HG02981 (cell line): ENCODE results near the gene ATG4C.
A peak's percentile ranks its signal among the peaks of the same experiment; 100 is the strongest.
"Not testable (repeated sequence)": the region's sequence is repeated elsewhere in the genome, so short reads cannot be mapped to it uniquely, and the experiment has no call there.

ENCODE experiments used
- ATAC-seq: cut with Tn5 transposase; IDR thresholded peaks from one replicate; pipeline ENCODE4 v1.9.1; 2021; ENCODE audit warnings: mild to moderate bottlenecking, moderate library complexity; ENCODE audit not compliant: unreplicated experiment

Gene ATG4C

DNA sequence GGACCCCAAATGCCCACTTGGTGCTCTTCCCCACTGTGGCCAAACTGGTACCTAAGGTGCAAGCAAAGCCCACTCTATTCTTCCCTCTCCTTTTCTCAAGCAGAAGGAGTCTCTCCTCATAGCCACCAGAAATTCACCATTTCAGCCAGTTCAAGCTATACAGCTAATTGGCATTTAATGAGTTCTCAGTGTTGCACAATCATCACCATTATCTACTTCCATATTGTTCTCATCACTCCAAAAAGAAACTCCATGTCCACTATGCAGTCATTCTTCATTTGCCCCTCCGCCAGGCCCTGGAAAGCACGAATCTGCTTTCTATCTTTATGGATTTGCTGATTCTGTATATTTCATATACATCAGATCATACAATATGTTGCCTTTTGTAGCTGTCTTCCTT is 9.9 kb upstream of the ATG4C start:
- no peak for ATAC-seq

DNA sequence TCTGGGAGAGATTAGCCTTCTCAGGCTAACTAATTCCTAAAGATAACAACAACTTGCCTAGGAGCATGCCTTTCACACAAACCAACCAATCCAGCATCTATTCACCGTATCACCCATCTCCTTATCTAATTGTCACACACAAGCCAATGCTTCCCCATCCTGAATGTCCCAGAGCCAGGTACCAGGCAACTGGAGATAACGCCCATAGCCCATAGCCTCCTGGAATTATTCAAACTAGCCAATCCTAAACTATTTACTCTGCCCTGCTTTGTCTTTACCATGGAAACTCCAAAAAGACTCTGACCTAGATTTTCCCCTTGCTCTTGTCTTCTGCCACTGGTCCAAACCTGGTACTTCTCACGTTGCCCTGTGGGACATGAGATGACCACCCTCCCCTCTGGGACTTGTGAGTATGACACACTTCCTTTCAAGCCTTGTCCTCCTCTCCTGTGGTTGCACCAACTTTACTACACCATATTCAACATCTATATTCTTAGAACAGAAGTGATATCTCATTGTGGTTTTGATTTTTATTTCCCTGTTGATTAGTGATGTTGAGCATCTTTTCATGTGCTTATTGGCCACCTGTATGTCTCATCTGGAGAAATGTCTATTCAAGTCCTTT is 8.8 kb upstream of the ATG4C start:
- ATAC-seq, result no peak

DNA sequence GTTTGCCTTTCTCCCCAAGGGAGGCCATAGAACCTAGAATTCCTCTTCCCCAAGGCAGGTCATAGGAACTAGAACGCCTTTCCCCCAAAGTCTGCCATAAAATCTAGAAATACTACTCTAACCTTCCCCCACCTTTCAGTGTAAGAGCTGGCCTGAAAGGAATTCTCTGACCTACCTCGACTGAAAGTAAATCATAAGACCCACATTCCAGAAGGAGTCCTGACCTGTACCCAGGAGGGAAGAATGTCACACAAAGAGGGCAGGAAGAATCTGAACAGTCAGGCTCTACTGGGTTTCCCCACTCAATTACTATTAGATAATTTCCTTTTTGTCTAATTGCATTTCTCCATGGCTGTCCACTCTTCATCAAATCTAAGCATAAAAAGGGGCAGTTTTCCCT is 5.7 kb upstream of the ATG4C start:
- no peak for ATAC-seq

DNA sequence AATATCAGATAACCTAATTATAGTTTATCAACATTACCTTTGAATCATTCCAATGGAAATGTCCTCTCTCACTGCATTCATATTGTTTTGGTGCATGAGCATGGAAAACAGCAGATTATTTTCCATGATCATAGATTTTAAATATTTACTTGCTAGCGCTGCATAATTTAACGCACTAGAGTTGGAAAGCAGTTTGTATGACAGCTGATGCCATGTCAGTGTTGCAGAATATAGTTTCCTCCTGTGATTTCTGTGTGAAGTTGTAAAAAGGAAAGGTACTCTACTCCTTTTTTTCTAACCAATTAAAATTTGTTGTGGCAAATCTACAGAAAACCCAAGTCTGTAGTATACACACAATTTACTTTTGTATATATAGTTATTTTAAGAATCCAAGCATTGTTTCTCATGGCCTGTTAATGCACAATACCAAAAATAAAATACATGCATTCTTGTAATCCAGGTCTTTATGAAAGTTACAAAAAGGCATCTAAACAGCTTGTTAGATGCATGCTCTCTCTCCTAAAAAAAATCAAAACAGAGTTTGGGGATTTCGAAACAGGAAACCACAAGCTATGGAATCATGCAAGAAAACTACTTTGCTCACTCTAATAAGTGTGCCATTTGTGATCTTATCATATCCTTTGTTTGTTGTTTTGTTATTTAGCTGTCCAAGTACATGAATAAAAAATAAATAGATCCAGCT is 1.9 kb upstream of the ATG4C start:
- no peak for ATAC-seq

- not testable (repeated sequence) for ATAC-seq
These were observed 1.3 kb upstream of the ATG4C start for GRCh38 chr1:62782544-62783212.

GRCh38 chr1:62784509-62785365 is 805 bp downstream of the ATG4C start:
- peak; percentile 14 for ATAC-seq

GRCh38 chr1:62790716-62791115 is 6.8 kb downstream of the ATG4C start:
- no peak for ATAC-seq

GRCh38 chr1:62794053-62794452 is 10.1 kb downstream of the ATG4C start:
- ATAC-seq, result peak; percentile 66

- no peak for ATAC-seq
These were observed 12.3 kb downstream of the ATG4C start for GRCh38 chr1:62796221-62796620.

- ATAC-seq, result no peak
These were observed 15.8 kb downstream of the ATG4C start for GRCh38 chr1:62799688-62800087.

- no peak for ATAC-seq
These were observed 16.3 kb downstream of the ATG4C start for GRCh38 chr1:62800281-62800680.

GRCh38 chr1:62800825-62801306 is 16.9 kb downstream of the ATG4C start:
- ATAC-seq, result peak; percentile 100

DNA sequence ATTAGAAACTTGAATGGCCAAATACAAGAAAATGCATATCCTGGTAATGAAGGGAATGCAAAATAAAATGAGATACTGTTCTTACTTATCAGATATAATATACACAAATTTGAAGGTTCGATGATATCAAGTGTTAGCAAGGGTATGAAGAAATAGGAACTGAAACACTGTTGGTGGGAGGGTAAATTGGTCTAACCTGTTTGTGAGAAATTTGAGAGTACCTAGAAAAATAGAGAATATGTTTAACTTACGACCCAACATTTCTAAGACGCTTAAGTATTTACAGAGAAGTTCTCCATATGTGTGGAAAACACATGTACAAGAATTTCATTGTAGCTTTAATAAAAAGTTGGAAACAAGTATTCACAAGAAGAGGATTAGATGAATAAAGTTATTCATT is 25.9 kb downstream of the ATG4C start:
- peak; percentile 37 for ATAC-seq

GRCh38 chr1:62810420-62811274 is 26.7 kb downstream of the ATG4C start:
- ATAC-seq, result peak; percentile 94

DNA sequence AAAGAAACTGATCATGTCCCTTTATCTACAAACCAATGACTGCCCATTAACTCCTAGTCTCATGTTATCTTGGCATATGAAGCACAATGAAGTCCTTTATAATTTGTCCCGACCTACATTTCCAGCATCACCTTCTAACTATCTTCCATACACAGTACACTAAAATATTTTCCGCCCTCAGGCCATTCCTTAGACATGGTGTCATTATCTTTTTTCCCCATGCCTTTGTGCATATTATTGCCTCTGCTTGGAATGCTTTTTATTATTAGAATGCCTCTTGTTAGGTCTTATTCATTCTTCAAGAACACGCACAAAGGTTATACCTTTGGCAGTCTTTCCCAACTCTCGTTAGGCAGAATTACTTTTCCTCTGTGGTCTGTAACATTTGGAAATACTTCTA is 39.6 kb downstream of the ATG4C start:
- no peak for ATAC-seq

DNA sequence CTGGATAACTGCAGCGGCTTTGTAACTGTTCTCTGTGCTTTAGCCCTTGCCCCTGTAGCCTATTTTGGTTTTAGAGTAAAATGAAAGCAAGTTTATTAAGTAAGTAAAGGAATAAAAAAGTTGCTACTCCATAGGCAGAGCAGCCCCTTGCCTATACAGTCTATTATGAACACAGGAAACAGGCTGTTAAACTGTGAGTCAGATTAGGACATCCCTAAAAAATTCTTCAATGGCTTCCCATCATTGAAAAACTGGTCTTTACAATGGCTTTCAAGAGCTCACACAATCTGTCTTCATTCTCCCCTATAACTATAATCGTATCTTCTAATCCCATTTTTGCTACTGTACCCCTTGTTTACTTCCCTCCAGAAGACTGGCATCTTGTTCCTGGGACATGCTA is 43.0 kb downstream of the ATG4C start:
- no peak for ATAC-seq

DNA sequence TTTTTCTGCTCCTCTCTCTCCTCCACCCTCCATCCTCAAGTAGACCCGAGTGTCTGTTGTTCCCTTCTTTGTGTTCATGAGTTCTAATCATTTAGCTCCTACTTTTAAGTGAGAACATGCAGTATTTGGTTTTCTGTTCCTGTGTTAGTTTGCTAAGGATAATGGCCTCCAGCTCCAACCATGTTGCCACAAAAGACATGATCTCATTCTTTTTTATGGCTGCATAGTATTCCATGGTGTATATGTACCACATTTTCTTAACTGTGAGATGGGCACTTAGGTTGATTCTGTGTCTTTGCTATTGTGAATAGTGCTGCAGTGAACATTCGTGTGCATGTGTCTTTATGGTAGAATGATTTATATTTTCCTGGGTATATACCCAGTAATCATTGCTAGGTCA is 43.9 kb downstream of the ATG4C start:
- not testable (repeated sequence) for ATAC-seq

- ATAC-seq, result no peak
These were observed 48.3 kb downstream of the ATG4C start for GRCh38 chr1:62832276-62832675.

- ATAC-seq, result no peak
These were observed 49.6 kb downstream of the ATG4C start for GRCh38 chr1:62833529-62833928.

DNA sequence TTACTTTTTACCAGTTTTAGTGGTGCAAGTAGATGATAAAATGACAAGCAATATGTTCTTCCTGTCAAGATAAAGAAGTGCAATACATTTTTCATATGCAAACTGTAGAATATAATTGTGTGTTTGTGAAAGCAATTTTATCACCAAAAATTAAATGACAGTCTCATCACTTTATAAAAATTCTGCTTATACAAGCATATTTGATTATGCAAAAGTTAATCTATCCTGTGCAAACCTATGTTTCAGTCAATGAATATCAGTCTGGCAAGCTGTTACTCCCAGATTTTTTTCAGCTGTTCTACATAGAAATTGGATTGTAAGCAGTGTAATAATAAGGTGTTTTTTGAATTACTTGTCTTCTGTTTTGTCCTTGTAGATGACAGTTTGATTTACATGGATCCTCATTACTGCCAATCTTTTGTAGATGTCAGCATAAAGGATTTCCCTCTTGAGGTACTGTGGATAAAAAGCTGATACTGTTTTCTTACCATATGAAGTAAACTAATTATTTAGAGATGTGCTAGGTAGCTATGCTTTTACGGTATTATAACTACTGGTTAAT is 50.5 kb downstream of the ATG4C start:
- no peak for ATAC-seq
